Endodermal cell (in vitro differentiated cells): ENCODE measurements around the gene VTI1A. TPM values are rescaled to one million over a fixed set of nuclear protein-coding genes. Genes with fewer than 3 reads are reported as not detected.

ENCODE experiments used
- DNase-seq: peaks from one replicate; pipeline ENCODE4 v3.0.0-alpha.2; 2017
- H3K27ac ChIP-seq: 2 replicates; pipeline ENCODE4 v1.5.1; 2013; ENCODE audit warnings: mild to moderate bottlenecking, low read depth, low read length, moderate library complexity
- H3K27me3 ChIP-seq: 2 replicates; pipeline ENCODE4 v1.6.1; 2013; ENCODE audit warnings: mild to moderate bottlenecking, low read length, moderate library complexity; ENCODE audit not compliant: insufficient read depth, control insufficient read depth, poor library complexity, severe bottlenecking
- H3K36me3 ChIP-seq: 2 replicates; pipeline ENCODE4 v1.7.0; 2013; ENCODE audit warnings: mild to moderate bottlenecking, low read length, moderate library complexity; ENCODE audit not compliant: control insufficient read depth, insufficient read depth
- H3K4me1 ChIP-seq: one replicate; pipeline ENCODE4 v1.7.0; 2013; ENCODE audit warnings: low read length; ENCODE audit not compliant: control insufficient read depth, insufficient read depth
- H3K4me3 ChIP-seq: 2 replicates; pipeline ENCODE4 v1.5.1; 2013; ENCODE audit warnings: mild to moderate bottlenecking, low read length, moderate library complexity
- H3K9ac ChIP-seq: 2 replicates; pipeline ENCODE4 v1.6.1; 2013; ENCODE audit warnings: mild to moderate bottlenecking, low read length, moderate library complexity; ENCODE audit not compliant: poor library complexity, severe bottlenecking; ENCODE audit errors: extremely low read depth
- H3K9me3 ChIP-seq: 2 replicates; pipeline ENCODE4 v1.6.1; 2013; ENCODE audit warnings: mild to moderate bottlenecking, low read length, moderate library complexity; ENCODE audit not compliant: control insufficient read depth
- H3K27ac Mint-ChIP-seq: 2 replicates; pipeline ENCODE4 v1.8.0; 2020; ENCODE audit warnings: mixed read lengths
- H3K27me3 Mint-ChIP-seq: 2 replicates; pipeline ENCODE4 v1.8.0; 2021; ENCODE audit warnings: mild to moderate bottlenecking, mixed read lengths; ENCODE audit not compliant: insufficient read depth
- H3K36me3 Mint-ChIP-seq: 2 replicates; pipeline ENCODE4 v1.8.0; 2020; ENCODE audit warnings: low read depth, mixed read lengths
- H3K4me1 Mint-ChIP-seq: 2 replicates; pipeline ENCODE4 v1.8.0; 2020; ENCODE audit warnings: mixed read lengths
- H3K4me3 Mint-ChIP-seq: 2 replicates; pipeline ENCODE4 v1.8.0; 2020; ENCODE audit warnings: mild to moderate bottlenecking, moderate library complexity, mixed read lengths
- H3K9me3 Mint-ChIP-seq: 2 replicates; pipeline ENCODE4 v1.8.0; 2020; ENCODE audit warnings: mild to moderate bottlenecking, mixed read lengths
- WGBS, 2 experiments: methylation state at CpG; one replicate each; pipeline versions ENCODE4 v1.1.5 to v1.1.7; 2013; ENCODE audit warnings: missing lambda C conversion rate in 2 of 2, mixed read lengths in 1 of 2; ENCODE audit not compliant: insufficient coverage in 1 of 2, insufficient read length in 1 of 2; 5-methylcytosine and 5-hydroxymethylcytosine counted together
- total RNA-seq, 2 donors: library from RNA; stranded (reverse); fragmentation: NEBNext Ultra II Directional in 1 of 2; extraction: Animal tissue kit (Norgen Biotek cat#: 25700) in 1 of 2; gene quantifications; 2 replicates in 1 of 2; 3 replicates in 1 of 2; pipeline ENCODE4 v1.2.1, GENCODE V29; 2021
- TF ChIP-seq, protein P1 (sequence below): fragments of 200-600 bp; sonication (generic); conservative IDR thresholded peaks from 2 replicates; pipeline ENCODE4 v1.5.0; 2021; ENCODE audit warnings: antibody characterized with exemption, mild to moderate bottlenecking

VTI1A gene
- total RNA-seq, 2 donors from 2014 or later: 27.0 to 29.9 TPM

DNA sequence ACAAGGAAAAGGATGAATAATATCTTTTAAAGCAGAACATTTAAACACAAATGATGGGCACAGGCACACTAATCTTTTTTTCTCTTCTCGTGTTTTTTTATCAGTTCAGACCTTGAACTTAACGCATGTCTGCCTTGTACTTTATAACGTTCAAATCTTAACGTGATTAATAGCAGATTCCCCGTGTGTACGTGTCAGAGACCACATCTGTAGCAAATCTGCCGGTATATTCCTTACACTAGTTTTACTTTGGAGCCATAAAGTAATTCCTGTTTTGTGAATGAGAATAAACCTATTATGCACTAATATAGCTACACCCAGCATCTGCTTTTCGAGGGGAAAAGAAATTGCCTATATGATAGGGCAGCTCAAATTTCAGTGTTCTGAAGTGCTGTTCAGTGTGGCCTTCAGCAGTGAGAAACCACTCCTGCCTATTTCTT lies 337.0 kb downstream of the VTI1A start:
- Histone ChIP-seq H3K4me3 (no peak overlapping the region), H3K27me3 (no peaks in the 10 kb centered on the region), H3K36me3 (no peaks in the 10 kb centered on the region), H3K9ac (no peak overlapping the region), H3K27ac (no peak overlapping the region), H3K4me1 (peaks cover 2% of the 10 kb centered on the region), H3K9me3 (peaks cover 9% of the 10 kb centered on the region)
- Mint-ChIP-seq H3K9me3 (peaks cover 3% of the 10 kb centered on the region), H3K4me3 (no peak overlapping the region), H3K27me3 (no peaks in the 10 kb centered on the region), H3K36me3 (peaks cover 3% of the 10 kb centered on the region), H3K4me1 (peaks cover 12% of the 10 kb centered on the region), H3K27ac (no peak overlapping the region)
- TF ChIP-seq, protein P1, sequence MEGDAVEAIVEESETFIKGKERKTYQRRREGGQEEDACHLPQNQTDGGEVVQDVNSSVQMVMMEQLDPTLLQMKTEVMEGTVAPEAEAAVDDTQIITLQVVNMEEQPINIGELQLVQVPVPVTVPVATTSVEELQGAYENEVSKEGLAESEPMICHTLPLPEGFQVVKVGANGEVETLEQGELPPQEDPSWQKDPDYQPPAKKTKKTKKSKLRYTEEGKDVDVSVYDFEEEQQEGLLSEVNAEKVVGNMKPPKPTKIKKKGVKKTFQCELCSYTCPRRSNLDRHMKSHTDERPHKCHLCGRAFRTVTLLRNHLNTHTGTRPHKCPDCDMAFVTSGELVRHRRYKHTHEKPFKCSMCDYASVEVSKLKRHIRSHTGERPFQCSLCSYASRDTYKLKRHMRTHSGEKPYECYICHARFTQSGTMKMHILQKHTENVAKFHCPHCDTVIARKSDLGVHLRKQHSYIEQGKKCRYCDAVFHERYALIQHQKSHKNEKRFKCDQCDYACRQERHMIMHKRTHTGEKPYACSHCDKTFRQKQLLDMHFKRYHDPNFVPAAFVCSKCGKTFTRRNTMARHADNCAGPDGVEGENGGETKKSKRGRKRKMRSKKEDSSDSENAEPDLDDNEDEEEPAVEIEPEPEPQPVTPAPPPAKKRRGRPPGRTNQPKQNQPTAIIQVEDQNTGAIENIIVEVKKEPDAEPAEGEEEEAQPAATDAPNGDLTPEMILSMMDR: no peak
- DNase-seq: no peak
- WGBS, 2 experiments: 93% methylated on average over 7 to 8 of the region's 8 CpGs

DNA sequence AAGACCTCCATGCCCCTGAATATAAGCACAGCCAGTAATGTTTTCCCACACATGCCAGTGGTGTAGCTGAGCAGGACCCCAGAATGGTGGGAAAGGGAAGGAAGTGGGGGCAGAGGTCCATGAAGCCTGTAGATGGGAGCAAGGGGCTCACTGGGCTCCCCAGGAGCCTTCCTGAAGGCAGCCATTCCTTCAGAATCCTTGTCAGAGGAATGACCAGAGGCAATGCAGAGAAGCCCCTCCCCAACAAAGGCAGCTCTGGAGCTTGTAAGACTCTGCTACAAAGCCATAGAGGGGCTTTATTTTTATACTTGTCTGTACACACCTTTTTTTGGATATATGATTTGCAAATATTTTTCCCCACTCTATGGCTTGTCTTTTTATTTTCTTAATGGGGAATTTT lies 338.1 kb downstream of the VTI1A start:
- no peak overlapping the region for H3K27ac Mint-ChIP-seq
- Histone ChIP-seq H3K9me3 (peaks cover 15% of the 10 kb centered on the region), H3K27me3 (no peaks in the 10 kb centered on the region), H3K4me1 (no peaks in the 10 kb centered on the region), H3K9ac (no peak overlapping the region), H3K36me3 (no peaks in the 10 kb centered on the region), H3K4me3 (no peak overlapping the region), H3K27ac (no peak overlapping the region)
- TF ChIP-seq, protein P1: no peak
- no peak for DNase-seq
- peaks cover 3% of the 10 kb centered on the region for H3K36me3 Mint-ChIP-seq
- no peaks in the 10 kb centered on the region for H3K27me3 Mint-ChIP-seq
- H3K4me1 Mint-ChIP-seq: peaks cover 9% of the 10 kb centered on the region
- no peak overlapping the region for H3K4me3 Mint-ChIP-seq
- peaks cover 11% of the 10 kb centered on the region for H3K9me3 Mint-ChIP-seq

DNA sequence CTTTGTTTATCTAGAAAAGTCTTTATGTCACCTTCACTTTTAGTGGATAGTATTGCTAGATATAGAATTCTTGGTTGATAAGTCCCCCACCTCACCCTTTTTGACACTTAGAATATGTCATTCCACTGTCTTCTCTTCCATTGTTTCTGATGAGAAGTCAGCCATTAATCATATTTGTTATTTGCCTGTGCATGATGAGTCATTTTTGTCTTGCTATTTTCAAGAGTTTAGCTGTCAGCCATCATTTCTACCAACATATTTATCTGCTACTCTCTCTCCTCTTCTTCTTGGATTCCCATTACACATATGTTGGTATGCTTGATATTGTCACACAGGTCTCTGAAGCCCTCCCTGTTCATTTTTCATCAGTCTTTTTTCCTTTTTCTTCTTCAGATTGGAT lies 342.2 kb downstream of the VTI1A start:
- H3K27me3 ChIP-seq: no peaks in the 10 kb centered on the region
- H3K9ac ChIP-seq: no peak overlapping the region
- Mint-ChIP-seq H3K27ac (no peak overlapping the region), H3K9me3 (peaks cover 11% of the 10 kb centered on the region), H3K4me3 (no peak overlapping the region), H3K27me3 (no peaks in the 10 kb centered on the region), H3K36me3 (no peaks in the 10 kb centered on the region), H3K4me1 (peaks cover 32% of the 10 kb centered on the region)
- H3K4me3 ChIP-seq: no peak overlapping the region
- no peak for DNase-seq
- H3K27ac ChIP-seq: no peak overlapping the region
- TF ChIP-seq, protein P1: no peak
- no peaks in the 10 kb centered on the region for H3K36me3 ChIP-seq
- H3K4me1 ChIP-seq: peaks cover 7% of the 10 kb centered on the region
- H3K9me3 ChIP-seq: peaks cover 15% of the 10 kb centered on the region
